Hindlimb muscle (tissue), 1 donor: ENCODE results near the gene ZNF525. TPM values are rescaled to one million over a fixed set of nuclear protein-coding genes. Genes with fewer than 3 reads are reported as not detected.
"Not testable (repeated sequence)": the region's sequence is repeated elsewhere in the genome, so short reads cannot be mapped to it uniquely, and the experiment has no call there.

Experiments
- DNase-seq: peaks from one replicate; pipeline ENCODE4 v3.0.0-alpha.2; 2013
- polyA plus RNA-seq: library from polyadenylated mRNA; unstranded; fragments of 120-200 nt; gene quantifications from one replicate; pipeline ENCODE4 v1.2.1, GENCODE V29; 2013; ENCODE audit not compliant: insufficient read length

ZNF525 gene
- polyA plus RNA-seq: 8.1 TPM

DNA sequence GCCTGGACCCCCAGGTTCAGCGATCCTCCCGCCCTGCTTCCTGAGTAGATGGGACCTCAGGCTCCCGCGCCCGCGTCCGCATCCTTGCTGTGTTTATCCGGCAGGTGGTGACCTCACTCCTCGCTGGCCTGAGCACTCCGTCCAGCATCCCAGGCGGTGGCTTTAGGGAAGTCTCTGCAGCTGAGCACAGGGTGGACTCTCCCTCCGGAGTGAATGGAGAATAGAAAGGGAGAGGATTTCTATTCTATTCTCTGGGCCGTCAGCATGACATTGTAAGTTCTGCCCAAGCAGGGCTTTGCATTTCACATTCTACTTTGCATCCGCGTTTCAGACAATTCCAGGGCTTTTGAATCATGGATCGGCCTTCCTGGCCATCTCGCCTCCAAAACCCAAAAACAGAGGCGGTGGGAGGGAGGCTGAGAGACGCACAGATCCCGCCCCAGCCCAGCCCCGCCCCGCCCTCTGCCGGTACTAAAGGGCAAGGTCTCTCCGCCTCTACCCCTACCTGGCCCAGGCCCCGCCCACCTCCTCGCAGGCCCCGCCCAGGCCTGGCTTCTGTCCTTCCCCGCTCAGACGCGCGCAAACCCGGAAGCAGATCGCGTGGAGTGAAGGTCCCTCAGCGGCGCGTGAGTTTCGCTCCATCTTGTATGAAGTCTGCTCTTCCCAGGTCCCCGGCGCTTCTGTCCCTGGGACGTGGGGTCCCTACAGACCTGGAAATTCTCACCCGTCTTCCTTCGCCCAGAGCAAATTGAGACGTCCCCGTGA lies at the start of gene ZNF525:
TSS of gene ZNF525 (plus strand) at position 572 of the 765 bp plus-strand sequence. CDS start 6,577 bp downstream, outside the sequence.
- DNase-seq: peak; percentile 88

DNA sequence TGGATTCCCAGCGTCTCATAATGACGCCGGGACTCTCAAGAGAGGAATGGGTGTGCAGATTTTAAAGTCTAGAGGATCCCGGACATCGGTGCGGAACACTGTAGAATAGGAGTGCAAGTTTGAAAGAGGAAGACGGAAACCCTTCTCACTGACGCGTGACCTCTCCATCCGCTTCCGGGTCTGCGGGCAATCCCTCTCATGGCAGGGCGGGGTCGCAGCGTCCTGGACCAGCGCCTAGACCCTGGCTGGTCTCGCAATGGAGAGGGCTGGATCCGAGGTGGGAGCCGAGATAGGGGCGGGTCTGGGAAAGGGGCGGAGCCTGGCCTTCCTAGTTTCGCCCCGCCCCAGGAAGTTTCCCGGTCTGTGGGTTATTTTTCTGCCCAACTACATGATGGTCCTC lies 36.5 kb upstream of the ZNF525 start:
- peak; percentile 19 for DNase-seq

DNA sequence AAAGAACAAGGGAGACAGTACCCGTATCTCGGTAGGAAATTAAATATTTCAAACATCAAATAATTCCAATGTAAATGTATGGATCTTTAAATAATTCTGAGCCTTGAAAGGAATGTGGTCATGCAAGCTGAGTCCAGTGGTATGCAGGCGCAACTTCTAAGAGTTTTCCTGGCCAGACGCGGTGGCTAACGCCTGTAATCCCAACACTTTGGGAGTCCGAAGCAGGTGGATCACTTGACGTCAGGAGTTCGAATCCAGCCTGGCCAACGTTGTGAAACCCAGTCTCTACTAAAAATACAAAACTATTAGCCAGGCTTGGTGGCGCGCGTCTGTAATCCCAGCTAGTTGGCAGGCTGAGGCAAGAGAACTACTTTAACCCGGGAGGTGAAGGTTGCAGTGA lies 33.0 kb upstream of the ZNF525 start:
- DNase-seq: no peak

DNA sequence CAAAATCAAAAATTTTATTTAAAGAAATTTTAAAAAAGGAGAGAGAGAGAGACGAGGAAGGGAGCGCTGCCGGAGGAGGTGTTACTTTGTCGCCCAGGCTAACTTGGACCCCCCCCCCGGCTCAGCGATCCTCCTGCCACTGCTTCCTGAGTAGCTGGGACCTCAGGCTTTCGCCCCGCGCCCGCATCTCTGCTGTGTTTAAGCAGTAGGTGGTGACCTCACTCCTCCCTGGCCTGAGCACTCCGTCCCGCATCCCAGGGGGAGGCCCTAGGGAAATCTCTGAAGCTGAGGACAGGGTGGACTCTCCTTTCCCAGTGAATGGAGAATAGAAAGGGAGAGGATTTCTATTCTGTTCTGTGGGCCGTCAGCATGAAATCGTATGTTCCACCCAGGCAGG lies 32.4 kb upstream of the ZNF525 start:
- no peak for DNase-seq

DNA sequence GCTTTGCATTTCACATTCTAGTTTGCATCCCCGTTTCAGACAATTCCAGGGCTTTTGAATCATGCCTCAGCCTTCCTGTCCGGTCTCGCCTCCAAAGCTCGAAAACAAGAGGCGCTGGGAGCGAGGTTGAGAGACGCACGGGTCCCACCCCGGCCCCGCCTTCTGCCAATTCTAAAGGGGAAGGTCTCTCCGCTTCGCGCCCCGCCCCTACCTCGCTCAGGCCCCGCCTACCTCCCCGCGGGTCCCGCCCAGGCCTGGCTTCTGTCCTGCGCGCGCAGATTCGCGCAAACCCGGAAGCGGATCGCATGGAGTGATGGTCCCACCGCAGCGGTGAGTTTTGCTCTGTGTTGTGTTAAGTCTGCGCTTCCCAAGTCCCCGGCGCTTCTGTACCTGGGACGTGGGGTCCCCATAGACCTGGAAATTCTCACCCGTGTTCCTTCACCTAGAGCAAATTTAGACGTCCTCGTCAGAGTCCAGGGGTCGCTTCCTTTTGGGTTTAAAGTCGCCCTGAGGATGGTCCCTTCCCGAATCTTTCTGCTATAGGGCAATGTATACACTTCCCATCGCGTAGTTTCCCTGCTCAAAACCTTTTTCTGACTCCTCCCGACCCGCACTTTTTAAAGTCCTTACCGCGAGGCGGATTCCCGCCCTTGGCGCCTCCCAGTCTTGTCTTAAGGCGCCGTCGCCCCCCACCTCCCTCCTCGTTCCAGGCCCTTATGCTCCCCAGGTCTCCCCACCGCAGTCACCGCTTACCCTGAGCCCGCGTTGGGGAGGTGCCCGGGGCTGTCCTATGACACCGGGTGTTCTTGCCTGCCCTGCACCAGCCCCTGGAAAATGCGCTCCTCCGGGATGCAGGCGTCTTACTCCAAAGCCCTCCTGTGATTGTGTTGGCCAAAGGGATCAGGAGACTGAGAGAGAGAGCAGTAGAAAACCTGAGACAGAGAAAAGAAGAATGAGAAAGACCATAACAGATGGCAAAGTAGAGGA lies 31.7 kb upstream of the ZNF525 start, which contains the start of gene ZNF845:
TSS of gene ZNF845 (plus strand) at position 287 of the 987 bp plus-strand sequence. CDS start 7,559 bp downstream, outside the sequence.
- peak; percentile 88 for DNase-seq

DNA sequence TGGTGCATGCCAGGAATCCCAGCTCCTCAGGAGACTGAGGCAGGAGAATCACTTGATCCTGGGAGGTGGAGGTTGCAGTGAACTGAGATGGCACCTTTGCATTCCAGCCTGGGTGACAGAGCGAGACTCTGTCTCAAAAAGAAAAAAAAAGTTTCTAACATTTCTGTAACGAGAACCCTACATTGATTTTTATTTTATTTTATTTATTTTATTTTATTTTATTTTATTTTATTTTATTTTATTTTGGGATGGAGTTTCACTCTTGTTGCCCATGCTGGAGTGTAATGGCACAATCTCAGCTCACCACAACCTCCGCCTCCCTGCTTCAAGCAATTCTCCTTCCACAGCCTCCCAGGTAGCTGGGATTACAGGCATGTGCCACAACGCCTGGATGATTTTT lies 21.1 kb upstream of the ZNF525 start:
- not testable (repeated sequence) for DNase-seq

DNA sequence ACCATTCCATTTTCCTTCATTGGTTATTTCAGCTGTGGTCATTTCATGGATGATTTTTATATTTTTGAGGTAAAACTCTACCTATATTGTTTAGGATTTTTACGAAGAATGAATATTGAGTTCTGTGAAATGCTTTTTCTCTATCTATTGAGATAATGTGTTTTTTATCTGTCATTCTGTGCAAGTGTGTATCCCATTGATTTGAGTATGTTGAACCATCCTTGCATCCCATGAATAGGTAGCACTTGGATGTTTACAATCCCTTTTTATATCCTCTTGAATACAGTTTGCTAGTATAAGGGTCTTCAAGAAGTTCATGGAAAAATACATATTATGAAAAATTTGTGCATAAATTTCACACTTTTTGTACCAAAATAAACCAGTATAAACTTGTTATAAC lies 9.8 kb upstream of the ZNF525 start:
- no peak for DNase-seq

DNA sequence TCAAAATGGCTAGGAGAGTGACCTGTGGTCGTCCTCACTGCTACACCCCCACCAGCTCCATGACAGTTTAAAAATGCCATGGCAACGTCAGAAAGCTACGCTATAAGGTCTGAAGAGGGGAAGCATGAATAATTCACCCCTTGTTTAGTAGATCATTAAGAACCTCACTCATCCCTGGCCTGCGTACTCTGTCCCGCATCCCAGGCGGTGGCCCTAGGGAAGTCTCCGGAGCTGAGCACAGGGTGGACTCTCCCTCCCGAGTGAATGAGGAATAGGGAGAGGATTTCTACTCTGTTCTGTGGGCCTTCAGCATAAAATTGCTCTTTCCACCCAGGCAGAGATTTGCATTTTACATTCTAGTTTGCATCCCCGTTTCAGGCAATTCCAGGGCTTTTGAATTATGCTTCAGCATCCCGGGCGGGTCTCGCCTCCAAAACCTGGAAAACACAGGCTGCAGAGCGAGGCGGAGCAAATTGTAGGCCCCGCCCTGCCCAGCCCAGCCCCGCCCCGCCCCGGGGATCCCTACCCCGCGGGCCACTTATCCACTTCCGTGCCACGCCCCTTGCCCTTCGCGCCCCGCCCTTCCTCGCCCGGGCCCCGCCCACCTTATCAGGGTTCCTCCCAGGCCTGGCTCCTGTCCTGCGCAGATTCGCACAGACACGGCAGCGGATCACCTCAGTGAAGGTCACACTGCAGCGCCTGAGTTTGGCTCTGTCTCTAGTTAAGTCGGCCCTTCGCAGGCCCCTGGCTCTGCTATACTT lies 7.5 kb upstream of the ZNF525 start:
- DNase-seq: no peak

DNA sequence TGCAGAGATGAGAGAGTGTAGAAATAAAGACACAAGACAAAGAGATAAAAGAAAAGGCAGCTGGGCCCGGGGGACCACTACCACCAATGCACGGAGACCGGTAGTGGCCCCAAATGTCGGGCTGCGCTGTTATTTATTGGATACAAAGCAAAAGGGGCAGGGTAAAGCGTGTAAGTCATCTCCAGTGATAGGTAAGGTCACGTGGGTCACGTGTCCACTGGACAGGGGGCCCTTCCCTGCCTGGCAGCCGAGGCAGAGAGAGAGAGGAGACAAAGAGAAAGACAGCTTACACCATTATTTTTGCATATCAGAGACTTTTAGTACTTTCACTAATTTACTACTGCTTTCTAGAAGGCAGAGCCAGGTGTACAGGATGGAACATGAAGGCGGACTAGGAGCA lies 5.4 kb upstream of the ZNF525 start:
- not testable (repeated sequence) for DNase-seq

DNA sequence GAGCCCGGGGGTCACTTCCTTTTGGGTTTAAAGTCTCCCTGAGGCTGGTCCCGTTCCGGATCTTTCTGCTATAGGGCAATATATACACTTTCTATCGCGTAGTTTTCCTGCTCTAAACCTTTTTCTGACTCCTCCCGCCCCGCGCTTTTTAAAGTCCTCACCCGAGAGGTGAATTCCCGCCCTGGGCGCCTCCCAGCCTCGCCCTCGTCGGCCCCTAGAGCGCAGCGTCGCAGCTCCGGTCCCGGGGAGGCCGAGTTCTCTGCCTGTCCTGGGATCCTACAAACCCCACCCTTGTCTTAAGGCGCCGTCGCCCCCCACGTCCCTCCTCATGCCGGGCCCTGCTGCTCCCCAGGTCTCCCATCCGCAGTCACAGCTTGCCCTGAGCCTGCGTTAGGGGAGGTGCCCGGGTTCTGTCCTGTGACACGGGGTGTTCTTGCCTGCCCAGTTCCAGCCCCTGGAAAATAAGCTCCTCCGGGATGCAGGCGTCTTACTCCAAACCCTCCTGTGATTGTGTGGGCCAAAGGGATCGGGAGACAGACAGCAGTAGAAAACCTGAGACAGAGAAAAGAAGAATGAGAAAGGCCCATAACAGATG lies 491 bp downstream of the ZNF525 start:
- no peak for DNase-seq

DNA sequence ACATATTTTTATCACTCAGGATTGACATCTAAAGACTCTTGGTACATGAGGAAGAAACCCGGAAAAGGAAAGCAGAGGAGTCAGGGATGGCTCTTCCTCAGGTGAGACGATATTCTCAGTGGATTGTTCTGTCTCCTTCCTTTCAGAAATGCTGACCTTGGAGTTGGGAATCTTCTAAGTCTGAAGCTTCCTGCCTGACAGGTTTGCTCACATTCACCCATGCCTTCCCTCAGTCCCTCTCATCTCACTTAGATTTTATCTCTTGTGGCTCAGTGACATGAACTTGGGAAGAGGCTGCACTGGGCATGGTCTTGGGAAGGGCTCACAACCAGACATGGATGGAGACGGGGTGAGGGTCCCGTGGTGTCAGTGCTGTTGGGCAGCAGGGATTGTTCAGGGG lies 6.7 kb downstream of the ZNF525 start:
- DNase-seq: no peak

DNA sequence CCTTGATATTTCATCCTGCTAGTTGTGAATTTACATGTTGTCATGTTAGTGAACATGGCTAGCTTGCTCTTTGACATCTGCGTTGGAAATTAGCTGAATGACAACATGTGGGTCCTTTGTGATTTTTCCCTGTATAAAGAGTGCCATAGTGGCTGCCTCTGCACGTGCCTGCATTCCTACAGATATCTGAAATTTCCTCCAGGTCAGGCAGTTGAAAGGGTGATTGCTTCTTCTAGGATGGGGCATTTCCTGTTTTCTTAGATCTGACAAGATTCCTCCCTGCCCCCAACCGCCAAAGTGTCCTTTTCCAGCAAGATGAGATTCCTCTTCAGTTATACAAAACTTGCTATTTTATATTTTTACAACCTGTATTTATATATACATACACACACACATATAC lies 8.8 kb downstream of the ZNF525 start:
- DNase-seq: no peak

DNA sequence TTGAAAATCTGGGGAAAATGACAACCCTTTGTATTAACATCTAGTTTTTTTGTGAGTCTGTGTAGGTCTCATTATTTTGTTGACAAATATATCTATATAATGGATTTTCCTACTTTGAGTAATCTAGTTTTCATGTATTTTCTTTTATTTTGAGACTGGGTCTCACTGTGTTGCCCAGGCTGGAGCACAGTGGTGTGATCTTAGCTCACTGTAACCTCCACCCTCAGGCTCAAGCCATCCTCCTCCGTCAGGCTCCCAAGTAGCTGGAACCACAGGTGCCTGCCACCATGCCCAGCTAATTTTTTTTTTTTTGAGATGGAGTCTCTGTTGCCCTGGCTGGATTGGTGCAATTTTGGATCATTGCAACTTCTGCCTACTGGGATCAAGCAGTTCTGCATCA lies 9.2 kb downstream of the ZNF525 start:
- no peak for DNase-seq

DNA sequence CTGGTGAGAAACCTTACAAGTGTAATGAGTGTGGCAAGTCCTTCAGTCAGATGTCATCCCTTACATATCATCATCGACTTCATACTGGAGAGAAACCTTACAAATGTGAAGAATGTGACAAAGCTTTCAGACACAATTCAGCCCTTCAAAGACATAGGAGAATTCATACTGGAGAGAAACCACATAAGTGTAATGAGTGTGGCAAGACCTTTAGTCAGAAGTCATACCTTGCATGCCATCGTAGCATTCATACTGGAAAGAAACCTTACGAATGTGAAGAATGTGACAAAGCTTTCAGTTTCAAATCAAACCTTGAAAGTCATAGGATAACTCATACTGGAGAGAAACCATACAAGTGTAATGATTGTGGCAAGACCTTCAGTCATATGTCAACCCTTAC lies 15.9 kb downstream of the ZNF525 start:
- no peak for DNase-seq

DNA sequence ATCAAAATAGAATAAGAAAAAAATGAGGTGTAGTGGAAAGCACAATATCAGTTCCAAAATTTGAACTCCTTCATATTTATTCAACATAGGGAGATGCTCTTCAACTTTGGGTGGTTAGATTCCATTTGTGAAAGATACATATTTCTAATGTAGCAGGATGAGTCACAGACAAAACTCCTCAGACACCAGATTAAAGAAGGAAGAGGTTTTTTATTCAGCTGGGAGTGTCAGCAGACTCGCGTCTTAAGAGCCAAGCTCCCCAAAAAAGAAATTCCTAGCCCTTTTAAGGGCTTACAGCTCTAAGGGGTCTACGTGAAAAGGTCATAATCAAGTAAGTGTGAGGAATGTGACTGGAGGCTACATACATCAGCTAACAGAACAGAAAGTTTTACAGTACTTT lies 22.7 kb downstream of the ZNF525 start:
- DNase-seq: no peak

DNA sequence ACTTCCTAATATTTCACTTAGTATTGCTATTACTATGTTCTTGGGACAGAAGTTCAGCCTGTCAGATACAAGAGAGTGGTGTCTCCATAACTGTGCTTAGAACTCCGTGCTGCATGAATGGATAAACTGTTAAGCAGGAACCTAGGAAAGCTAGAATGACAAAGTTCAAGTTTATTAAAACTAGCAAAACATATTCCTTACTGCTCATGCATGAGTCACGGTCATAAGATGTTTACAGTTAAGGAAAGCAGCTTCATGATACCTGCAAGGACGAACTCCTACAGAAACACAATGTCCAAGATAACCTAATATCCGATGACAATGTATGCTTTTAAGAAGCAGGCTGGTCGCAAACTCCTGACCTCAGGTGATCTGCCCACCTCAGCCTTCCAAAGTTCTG lies 23.4 kb downstream of the ZNF525 start:
- no peak for DNase-seq

DNA sequence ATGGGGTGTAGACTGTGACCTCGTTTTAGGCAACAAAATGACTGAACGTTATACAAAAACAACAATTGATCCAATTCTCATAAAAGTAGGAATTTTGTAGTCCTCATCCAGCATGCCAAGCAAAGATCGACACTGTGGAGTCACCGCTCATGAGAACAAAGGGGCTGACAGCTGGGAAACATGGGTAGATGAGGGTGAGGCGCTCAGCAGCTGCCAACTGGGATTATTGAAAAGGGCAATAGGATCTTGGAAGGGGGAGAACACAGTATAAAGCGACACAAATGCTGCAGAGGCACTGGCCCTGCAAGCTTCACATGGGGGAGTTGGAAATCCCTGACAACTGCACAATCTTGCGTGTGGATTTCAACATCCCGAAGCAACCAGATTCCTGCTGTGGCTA lies 24.1 kb downstream of the ZNF525 start:
- DNase-seq: peak; percentile 20

DNA sequence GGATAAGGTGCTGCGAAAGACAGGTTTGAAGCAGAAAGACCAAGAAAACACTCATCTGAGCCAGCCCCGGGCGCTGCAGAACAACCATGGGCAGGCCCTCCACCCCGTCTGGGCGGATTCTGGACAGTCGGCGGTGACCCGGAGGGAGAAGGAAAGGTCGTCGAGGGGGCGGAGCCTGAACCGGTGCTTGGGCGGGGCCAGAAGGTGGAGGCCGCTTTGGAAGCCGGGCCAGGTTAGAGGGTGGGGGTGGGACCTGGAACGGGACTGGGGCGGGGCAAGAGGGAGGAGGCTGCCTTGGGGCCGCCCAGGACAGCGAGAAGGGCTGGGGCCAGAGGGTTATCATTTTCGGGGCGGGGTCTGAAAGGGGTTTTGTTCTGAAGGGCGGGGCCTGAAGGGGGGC lies 24.5 kb downstream of the ZNF525 start:
- DNase-seq: peak; percentile 4

DNA sequence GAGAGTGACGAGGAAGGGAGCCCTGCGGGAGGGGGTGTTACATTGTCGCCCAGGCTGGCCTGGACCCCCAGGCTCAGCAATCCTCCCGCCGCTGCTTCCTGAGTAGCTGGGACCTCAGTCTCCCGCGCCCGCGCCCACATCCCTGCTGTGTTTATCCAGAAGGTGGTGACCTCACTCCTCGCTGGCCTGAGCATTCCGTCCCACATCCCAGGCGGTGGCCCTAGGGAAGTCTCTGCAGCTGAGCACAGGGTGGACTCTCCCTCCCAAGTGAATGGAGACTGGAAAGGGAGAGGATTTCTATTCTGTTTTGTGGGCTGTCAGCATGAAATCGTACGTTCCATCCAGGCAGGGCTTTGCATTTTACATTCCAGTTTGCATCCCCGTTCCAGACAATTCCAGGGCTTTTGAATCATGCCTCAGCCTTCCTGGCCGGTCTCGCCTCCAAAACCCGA lies 29.0 kb downstream of the ZNF525 start:
- peak; percentile 49 for DNase-seq

DNA sequence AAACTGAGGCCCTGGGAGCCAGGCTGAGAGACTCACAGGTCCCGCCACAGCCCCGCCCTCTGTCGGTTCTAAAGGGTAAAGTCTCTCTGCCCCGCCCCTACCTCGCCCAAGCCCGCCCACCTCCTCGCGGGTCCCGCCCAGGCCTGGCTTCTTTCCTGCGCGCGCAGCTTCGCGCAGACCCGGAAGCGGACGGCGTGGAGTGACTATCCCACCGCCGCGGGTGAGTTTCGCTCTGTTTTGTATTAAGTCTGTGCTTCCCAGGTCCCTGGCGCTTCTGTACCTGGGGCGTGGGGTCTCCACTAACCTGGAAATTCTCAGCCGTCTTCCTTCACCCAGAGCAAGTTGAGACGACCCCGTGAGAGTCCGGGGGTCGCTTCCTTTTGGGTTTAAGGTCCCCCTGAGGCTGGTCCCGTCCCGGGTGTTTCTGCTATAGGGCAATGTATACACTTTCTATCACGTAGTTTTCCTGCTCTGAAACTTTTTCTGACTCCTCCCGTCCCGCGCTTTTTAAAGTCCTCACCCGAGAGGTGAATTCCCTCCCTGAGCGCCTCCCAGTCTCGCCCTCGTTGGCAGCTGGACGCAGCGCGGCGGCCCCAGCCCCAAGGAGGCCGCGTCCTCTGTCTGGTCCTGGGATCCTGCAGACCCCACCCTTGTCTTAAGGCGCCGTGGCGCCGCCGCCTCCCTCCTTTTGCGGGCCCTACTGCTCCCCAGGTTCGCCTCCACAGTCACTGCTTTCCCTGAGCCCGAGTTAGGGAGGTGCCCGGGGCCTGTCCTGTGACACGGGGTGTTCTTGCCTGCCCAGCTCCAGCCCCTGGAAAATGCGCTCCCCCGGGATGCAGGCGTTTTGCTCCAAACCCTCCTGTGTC lies 29.7 kb downstream of the ZNF525 start, which contains the start of gene ZNF765:
TSS of gene ZNF765 (plus strand) at position 176 of the 866 bp plus-strand sequence. CDS start 2,867 bp downstream, outside the sequence.
- peak; percentile 94 for DNase-seq
